Cardiac fibroblast (primary cell): ENCODE results near the gene EGLN3.

Experiments
- DNase-seq, 2 donors: peaks; one replicate each; pipeline versions ENCODE4 v3.0.0 to v3.0.0-alpha.2; 2010; ENCODE audit warnings: low read depth in 2 of 2
- H3K4me3 ChIP-seq, 2 donors: replicated peaks in 1 of 2; 1 replicate in 1 of 2; 2 replicates in 1 of 2; pipeline ENCODE4 v1.5.1; 2011; ENCODE audit warnings: low read depth in 2 of 2, low read length in 2 of 2, mild to moderate bottlenecking in 2 of 2, moderate library complexity in 1 of 2
- CTCF ChIP-seq: IDR thresholded peaks from one replicate; pipeline ENCODE4 v1.5.1; 2011; ENCODE audit warnings: low read depth, mild to moderate bottlenecking, low read length, inconsistent platforms

Gene EGLN3

GRCh38 chr14:33992274-33993007 is 41.6 kb upstream of the EGLN3 start:
- no peak for TF ChIP-seq CTCF
- no peak for DNase-seq
- H3K4me3 ChIP-seq = no peak overlapping the region

GRCh38 chr14:33990790-33991189 is 39.9 kb upstream of the EGLN3 start:
- no peak for TF ChIP-seq CTCF
- no peak for DNase-seq
- no peak overlapping the region for H3K4me3 ChIP-seq

GRCh38 chr14:33987565-33988080 is 36.7 kb upstream of the EGLN3 start:
- no peak for TF ChIP-seq CTCF
- H3K4me3 ChIP-seq = no peak overlapping the region
- no peak for DNase-seq

- no peak overlapping the region for H3K4me3 ChIP-seq
- peak; percentile 64 to 89 for DNase-seq
- no peak for TF ChIP-seq CTCF
Measured at GRCh38 chr14:33986804-33987203, 35.9 kb upstream of the EGLN3 start.

GRCh38 chr14:33985242-33985641 is 34.4 kb upstream of the EGLN3 start:
- TF ChIP-seq CTCF = no peak
- no peak for DNase-seq
- H3K4me3 ChIP-seq = no peak overlapping the region

GRCh38 chr14:33979613-33980276 is 28.9 kb upstream of the EGLN3 start:
- no peak for TF ChIP-seq CTCF
- no peak for DNase-seq
- no peak overlapping the region for H3K4me3 ChIP-seq
